Thoracic aorta (tissue), 2 donors: Measurements from ENCODE around the gene MAP4K3. TPM values are rescaled to one million over a fixed set of nuclear protein-coding genes. Genes with fewer than 3 reads are reported as not detected.
A peak's percentile ranks its signal among the peaks of the same experiment; 100 is the strongest.

ENCODE experiments used
- ATAC-seq: fragments of 150-250 bp; one replicate; pipeline ENCODE4 v1.8.0; 2017; ENCODE audit warnings: low read depth; ENCODE audit not compliant: insufficient number of reproducible peaks, low FRiP score
- DNase-seq: peaks from one replicate; pipeline ENCODE4 v3.0.0-alpha.2; 2020; ENCODE audit warnings: low spot score
- H3K27ac ChIP-seq, 2 donors: fragments of 200-600 bp; sonication (generic); 1 replicate in 1 of 2; 2 replicates in 1 of 2; pipeline ENCODE4 v1.5.1; 2016; ENCODE audit warnings: mild to moderate bottlenecking in 2 of 2, moderate library complexity in 2 of 2
- H3K27me3 ChIP-seq: fragments of 200-600 bp; sonication (generic); replicated peaks from 2 replicates; pipeline ENCODE4 v1.6.0; 2016; ENCODE audit warnings: mild to moderate bottlenecking; ENCODE audit not compliant: insufficient read depth
- H3K36me3 ChIP-seq: fragments of 200-600 bp; sonication (generic); one replicate; pipeline ENCODE4 v1.5.1; 2016
- H3K4me1 ChIP-seq, 2 donors: fragments of 200-600 bp; sonication (generic); 1 replicate in 1 of 2; 2 replicates in 1 of 2; pipeline versions ENCODE4 v1.5.1 to v1.6.0; 2016; ENCODE audit warnings: low read depth in 2 of 2, mild to moderate bottlenecking in 1 of 2; ENCODE audit not compliant: control insufficient read depth in 1 of 2
- H3K4me3 ChIP-seq: fragments of 200-600 bp; sonication (generic); 2 replicates; pipeline ENCODE4 v1.5.1; 2016; ENCODE audit warnings: mild to moderate bottlenecking
- H3K9me3 ChIP-seq: fragments of 200-600 bp; sonication (generic); 2 replicates; pipeline ENCODE4 v1.5.1; 2016
- CTCF ChIP-seq: fragments of 200-600 bp; sonication (generic); IDR thresholded peaks from one replicate; pipeline ENCODE4 v1.5.1; 2019; ENCODE audit warnings: antibody characterized with exemption
- total RNA-seq, 2 donors: library from RNA; depleted of rRNA; stranded (reverse); fragments of >200 nt; gene quantifications; one replicate each; pipeline versions ENCODE4 v1.1.0 to v1.2.3, GENCODE V29; 2016

MAP4K3 gene
- total RNA-seq, 2 donors from 2014 or later, result 53.7 to 58.8 TPM

GRCh38 chr2:39379643-39380524, 57.2 kb downstream of the MAP4K3 start:
- peak; percentile 51 for ATAC-seq
- Histone ChIP-seq H3K4me3 (peak overlapping the region; percentile 7), H3K27ac (peak overlapping the region in 1 of 2 donors; percentile 18), H3K9me3 (no peaks in the 10 kb centered on the region), H3K4me1 (peaks cover 25 to 43% of the 10 kb centered on the region in 2 donors), H3K27me3 (no peaks in the 10 kb centered on the region), H3K36me3 (no peaks in the 10 kb centered on the region)
- TF ChIP-seq CTCF, result peak; percentile 58
- DNase-seq, result no peak

DNA sequence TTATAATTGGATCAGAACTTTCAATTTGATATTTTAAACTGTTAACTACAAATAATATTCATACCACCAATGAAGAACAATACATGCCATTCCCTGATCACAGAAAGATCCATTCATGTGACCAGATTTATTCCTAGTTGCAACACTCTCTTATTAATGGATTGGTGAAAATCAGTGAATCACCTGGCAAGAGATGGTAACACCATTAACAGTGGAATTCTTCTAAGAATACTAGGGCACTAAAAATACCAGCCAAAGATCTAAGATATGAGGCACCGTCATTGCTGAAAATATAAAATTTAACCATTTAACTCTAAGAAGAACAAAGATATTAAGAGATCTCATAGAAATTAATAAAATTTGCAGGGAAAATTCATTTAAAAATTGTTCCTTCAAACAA, 58.1 kb downstream of the MAP4K3 start:
- no peak for TF ChIP-seq CTCF
- no peaks in the 10 kb centered on the region for H3K27me3 ChIP-seq
- no peak for DNase-seq
- ATAC-seq, result no peak
- H3K27ac ChIP-seq, result peak overlapping the region in 1 of 2 donors; percentile 18
- H3K4me1 ChIP-seq, result peaks cover 25 to 43% of the 10 kb centered on the region in 2 donors
- no peaks in the 10 kb centered on the region for H3K9me3 ChIP-seq
- no peak overlapping the region for H3K4me3 ChIP-seq
- no peaks in the 10 kb centered on the region for H3K36me3 ChIP-seq

DNA sequence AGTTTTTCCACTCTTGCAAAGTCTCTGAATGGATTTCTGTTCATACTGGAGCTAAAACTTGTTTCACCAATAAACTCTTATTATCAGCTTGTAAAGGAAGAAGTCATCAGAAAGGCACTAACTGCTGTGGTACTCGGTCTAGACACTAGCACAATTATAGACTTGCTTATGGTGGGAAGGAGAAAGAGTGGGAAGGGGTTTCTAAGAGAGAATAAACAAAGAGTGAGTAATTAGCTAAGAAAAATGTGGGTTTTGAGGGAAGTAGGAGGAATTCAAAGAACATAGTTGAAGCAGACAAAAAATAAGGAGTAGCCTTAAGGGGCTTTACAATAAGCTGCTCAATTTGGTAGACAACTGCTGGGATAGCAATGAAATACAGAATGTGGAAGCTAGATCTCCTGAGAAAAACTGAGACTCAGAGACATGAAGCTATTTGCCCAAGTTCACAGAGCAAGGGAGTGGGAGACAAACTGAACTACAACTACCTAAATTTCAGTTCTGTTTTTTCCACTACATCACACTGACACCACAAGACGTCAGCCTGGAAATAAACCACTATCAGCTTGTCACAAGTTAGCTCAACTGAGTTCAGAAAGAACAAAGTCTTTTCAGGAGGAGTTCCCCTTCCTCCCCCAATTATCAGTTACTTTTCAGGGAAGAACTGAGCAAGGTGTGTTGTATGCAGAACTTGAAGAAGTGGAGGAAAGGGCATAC, 59.7 kb downstream of the MAP4K3 start:
- Histone ChIP-seq H3K36me3 (no peaks in the 10 kb centered on the region), H3K4me1 (peaks cover 25 to 35% of the 10 kb centered on the region in 2 donors), H3K4me3 (no peak overlapping the region), H3K9me3 (peaks cover 2% of the 10 kb centered on the region), H3K27ac (no peak overlapping the region), H3K27me3 (no peaks in the 10 kb centered on the region)
- ATAC-seq (no peak), DNase-seq (no peak)
- TF ChIP-seq CTCF, result no peak

DNA sequence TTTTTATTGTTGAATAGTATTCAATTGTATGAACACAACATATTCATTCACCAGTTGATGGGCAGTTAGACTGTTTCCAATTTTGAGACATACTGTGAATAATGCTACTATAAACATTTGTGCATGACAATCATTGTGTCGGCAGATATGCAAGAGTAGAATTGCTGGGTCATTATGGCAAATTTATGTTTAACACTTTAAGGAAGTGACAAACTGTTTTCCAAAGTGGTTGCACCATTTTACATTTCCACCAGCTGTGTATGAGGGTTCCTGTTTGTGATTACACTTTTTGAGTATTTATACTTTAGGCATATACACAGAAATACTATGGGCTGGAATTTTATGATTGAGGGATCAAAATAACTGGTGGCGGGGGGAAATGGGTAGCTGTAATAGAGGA, 61.2 kb downstream of the MAP4K3 start:
- peaks cover 18 to 20% of the 10 kb centered on the region in 2 donors for H3K4me1 ChIP-seq
- H3K4me3 ChIP-seq, result no peak overlapping the region
- no peak for TF ChIP-seq CTCF
- no peaks in the 10 kb centered on the region for H3K27me3 ChIP-seq
- DNase-seq (no peak), ATAC-seq (no peak)
- no peak overlapping the region for H3K27ac ChIP-seq
- H3K9me3 ChIP-seq, result peaks cover 4% of the 10 kb centered on the region
- no peaks in the 10 kb centered on the region for H3K36me3 ChIP-seq

DNA sequence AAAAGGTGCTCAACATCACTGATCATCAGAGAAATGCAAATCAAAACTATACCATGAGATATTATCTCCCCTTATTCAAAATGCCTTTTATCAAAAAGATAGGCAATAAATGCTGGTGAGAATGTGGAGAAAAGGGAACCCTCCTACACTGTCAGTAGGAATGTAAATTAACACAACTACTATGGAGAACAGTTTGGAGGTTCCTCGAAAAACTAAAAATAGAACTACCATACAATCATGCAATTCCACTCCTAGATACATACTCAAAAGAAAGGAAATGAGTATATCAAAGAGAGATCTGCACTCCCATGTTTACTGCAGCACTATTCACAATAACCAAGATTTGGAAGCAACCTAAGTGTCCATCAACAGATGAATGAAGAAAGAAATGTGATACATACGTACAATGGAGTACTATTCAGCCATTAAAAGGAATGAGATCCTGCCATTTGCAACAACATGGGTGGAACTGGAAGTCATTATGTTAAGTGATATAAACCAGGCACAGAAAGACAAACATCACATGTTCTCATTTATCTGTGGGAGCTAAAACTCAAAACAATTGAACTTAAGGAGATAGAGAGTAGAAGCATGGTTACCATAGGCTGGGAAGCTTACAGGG, 63.8 kb downstream of the MAP4K3 start:
- Histone ChIP-seq H3K27ac (no peak overlapping the region), H3K9me3 (peaks cover 4% of the 10 kb centered on the region), H3K27me3 (no peaks in the 10 kb centered on the region), H3K36me3 (no peaks in the 10 kb centered on the region), H3K4me3 (no peak overlapping the region), H3K4me1 (no peaks in the 10 kb centered on the region)
- no peak for TF ChIP-seq CTCF
- ATAC-seq, result no peak
- no peak for DNase-seq
